HG02884 (cell line): Measurements from ENCODE around the gene POLR3B.
"Not testable (repeated sequence)": the region's sequence is repeated elsewhere in the genome, so short reads cannot be mapped to it uniquely, and the experiment has no call there.

Source experiments
- ATAC-seq: cut with Tn5 transposase; IDR thresholded peaks from one replicate; pipeline ENCODE4 v1.9.1; 2021; ENCODE audit warnings: mild to moderate bottlenecking, moderate library complexity; ENCODE audit not compliant: unreplicated experiment

Gene POLR3B

DNA sequence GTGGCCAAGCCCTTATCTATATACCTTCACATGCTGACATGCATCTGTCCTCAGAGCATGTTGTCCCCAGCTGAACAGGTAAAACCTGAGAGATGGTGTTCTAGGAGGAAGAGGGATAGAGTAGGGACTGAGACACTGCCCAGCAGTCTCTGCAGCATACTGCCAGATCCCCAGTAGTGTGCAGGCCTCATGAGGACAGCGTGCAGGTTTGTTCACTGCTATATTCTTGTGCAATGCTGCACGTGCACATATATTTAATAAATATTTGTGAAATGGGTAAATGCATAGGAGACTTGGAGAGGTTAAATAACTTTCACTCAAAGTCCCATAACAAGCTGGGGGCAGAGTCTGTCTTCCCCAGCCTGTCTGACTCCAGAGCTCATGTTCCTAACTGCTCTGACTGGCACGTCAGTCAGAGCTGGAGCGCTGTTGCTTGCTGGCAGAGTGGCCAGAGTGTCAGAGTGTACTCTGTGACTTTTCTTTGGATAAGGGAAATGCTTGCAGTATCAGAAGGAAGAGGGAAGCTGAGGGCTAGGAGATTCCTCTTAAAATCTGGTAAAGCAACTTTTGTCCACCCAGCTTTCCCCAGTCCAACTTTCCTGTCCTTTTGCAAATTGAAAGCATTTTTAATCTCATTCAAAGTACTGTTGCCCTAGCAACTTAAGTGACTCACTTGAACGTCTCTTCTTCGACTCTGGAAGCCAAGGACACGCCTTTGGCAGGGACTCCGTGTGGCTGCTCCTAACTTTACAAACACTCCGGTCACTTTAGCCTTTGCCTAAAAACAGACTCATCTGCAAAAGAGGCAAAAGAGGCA, 14.9 kb upstream of the POLR3B start:
- ATAC-seq: no peak

DNA sequence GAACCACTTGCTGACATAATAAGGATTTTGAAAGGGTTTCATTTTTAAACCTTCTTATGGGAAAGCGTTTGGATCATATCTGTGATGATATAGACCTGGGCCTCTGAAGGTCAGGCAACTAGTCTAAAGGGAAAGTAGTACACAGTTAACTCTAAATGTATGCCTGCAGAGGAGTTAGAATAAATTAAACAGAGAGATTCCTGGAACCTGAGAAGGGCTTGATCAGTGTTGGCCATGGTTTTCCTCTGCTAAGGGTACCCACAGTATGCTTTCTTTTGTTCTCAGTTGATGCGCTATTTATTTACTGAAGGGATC, 14.4 kb upstream of the POLR3B start:
- no peak for ATAC-seq

GRCh38 chr12:106344131-106344530, 13.4 kb upstream of the POLR3B start:
- ATAC-seq: no peak

DNA sequence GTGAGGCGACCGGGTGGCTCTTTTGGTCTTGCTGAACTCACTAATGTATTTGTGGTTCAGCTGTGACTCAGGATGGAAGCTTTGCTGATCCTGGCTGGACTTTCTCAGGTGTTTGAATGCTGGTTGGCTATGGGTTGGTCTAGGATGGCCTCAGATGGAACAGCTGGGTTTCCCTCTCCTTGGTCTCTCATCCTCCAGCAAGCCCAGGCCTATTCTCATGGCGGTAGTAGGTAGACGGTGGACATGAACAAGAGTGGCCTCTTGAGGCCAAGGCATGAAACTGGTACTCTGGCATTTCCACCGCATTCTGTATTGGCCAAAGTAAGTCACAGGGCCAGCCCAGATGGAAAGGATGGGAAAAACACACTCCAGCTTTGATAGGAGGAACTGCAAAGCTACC, 11.8 kb upstream of the POLR3B start:
- no peak for ATAC-seq

GRCh38 chr12:106348411-106348810, 9.1 kb upstream of the POLR3B start:
- ATAC-seq: no peak

- ATAC-seq: no peak
Measured at GRCh38 chr12:106353175-106353574, 4.4 kb upstream of the POLR3B start.

DNA sequence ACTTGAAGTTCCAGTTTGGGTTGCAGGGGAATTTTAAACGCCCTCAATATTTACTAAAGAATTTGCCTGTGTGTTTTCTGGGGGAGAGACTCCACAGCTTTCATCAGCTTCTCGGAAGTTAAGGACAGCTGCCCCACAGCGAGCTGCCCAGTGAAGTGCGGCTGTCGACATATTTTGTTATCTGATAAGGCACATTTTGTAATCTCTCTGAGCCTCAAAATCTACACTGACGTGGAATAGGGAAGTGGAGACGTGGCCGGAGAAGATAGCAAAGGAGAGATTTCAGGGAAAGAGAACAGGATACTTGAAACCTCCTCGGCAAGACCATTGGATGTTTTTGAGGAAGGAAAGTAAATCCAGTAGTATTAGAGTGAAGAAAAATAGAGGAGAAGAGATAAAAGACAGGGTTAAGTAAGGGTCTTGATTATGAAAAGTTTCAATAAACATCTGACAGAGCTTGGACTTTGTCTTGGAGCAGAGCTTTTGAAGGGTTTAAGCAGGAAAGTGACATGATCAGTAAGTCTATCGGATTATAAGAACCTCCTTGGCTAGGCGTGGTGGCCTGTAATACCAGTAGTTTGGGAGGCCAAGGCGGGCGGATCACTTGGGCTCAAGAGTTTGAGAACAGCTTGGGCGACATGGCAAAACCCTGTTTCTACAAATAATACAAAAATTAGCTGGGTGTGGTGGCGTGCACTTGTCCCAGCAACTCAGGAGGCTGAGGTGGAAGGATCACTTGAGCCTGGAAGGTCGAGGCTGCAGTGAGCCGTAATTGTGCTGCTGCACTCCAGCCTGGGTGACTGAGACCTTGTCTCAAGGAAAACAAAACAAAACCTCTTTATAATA, 1.1 kb downstream of the POLR3B start:
- peak; percentile 12 for ATAC-seq

DNA sequence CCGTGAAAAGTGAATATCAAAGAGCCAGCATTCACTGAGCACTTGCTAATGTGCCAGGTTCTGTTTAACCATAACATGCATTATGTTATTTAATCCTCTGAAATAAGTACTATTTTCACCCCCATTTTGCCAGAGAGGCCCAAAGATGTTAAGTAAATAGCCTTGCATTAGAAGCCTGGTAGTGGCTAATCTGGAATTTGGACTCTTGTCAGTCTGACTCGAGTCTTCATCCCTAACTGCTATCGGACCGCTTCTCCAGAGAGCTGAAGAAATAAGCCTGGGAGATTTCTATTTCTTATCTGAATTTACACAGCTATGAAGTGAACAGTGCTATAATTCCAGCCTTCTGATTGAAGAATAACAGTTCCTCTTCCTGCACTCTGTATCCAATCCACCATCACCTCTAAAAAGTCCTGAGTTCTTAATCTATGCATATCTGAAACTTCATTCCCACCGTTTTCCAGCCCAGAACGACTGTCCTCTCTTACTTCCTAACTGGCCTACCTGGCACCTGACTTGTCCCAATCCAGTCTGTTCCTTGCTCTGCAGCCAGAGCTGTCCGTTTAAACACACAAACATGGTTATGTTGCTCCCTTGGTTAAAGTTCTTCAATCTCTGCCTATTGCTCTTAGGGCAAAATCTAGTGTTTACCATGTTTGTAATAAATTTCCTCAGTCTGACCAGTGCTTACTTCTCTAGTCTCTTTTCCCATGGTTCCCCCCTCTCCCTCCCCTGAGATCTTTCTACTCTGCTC, 2.3 kb downstream of the POLR3B start:
- ATAC-seq: no peak

DNA sequence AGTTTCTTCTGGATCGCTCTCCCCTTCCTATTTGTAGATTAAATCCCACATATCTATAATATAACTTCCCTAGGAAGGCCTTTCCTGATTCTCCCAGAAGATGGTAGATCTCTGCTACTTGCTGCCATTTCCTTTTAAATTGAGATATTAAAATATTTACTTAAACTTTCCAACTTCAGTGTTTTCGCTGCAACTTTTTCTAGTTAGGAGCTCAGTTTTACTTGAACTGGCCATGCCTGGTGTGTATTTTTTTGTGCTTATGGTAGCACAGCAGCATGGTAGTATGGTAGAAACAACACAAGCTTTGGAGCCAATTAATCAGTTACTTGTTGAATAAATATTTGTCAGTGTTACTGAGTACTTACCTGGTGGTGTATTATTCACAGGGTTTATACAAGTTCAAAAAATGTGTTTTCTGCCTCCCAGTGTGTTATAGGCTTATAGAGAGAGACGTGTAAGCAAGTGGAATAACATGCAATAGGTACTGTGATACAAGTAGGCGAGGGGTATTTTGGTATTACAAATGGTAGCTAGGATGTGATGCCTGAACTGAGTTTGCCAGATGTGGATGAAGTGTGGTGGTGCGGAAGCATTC, 2.9 kb downstream of the POLR3B start:
- ATAC-seq: no peak

GRCh38 chr12:106362971-106363370, 5.4 kb downstream of the POLR3B start:
- ATAC-seq: no peak

GRCh38 chr12:106364261-106364660, 6.7 kb downstream of the POLR3B start:
- no peak for ATAC-seq

GRCh38 chr12:106369624-106370346, 12.2 kb downstream of the POLR3B start:
- ATAC-seq: no peak

- ATAC-seq: no peak
Measured at GRCh38 chr12:106378788-106379187, 21.2 kb downstream of the POLR3B start.

DNA sequence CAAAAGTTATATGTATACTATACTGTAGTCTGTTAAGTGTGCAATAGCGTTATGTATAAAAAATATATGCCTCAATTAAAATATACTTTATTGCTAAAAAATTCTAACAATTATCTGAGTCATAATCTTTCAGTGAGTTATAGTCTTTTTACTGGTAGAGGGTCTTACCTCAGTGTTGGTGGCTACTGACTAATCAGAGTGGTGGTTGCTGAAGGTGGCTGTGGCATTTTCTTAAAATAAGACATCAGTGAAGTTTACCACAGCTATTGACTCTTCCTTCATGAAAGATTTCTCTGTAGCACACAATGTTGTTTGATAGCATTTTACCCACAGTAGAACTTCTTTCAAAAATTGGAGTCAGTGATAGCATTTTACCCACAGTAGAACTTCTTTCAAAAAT, 23.4 kb downstream of the POLR3B start:
- ATAC-seq: no peak

DNA sequence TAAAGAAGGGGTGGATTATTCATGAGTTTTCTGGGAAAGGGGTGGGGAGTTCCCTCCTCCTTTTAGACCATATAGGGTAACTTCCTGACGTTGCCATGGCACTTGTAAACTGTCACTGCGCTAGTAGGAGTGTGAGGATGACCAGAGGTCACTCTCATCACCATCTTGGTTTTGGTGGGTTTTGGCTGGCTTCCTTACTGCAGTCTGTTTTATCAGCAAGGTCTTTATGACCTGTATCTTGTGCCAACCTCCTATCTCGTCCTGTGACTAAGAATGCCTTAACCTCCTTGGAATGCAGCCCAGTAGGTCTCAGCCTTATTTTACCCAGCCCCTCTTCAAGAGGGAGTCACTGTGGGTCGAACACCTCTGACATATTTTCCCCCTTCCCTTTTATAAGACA, 24.3 kb downstream of the POLR3B start:
- not testable (repeated sequence) for ATAC-seq

DNA sequence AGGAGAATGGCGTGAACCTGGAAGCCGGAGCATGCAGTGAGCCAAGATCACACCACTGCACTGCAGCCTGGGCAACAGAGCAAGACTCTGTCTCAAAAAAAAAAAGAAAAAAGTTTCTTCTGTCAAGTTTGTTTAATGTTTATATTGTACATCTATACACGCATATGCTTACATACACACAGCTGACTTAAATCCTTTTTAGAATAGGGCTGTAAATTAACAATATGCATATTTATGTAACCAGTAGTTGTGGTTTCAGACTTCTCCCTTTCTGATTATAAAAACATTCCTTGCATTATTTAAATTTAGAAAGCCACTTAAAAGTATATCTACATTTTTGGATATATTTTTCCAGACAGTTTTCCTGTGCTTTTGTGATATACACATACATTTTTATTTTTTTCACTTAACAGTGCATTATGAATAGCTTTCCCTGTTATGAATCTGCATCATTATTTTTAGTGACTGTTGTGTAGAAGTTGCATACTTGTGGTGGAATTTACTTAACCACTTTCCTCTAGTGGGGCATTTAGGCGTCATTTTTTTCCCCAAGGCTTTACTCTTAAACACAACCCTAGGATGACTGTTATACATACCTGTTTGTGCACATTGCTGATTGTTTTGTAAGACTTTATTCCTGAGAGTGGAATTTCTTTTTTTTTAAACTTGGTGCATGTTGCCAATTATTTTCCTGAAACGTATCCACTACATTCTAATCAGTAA, 29.4 kb downstream of the POLR3B start:
- ATAC-seq: no peak

- ATAC-seq: no peak
Measured at GRCh38 chr12:106387848-106388377, 30.4 kb downstream of the POLR3B start.

GRCh38 chr12:106389151-106389550, 31.6 kb downstream of the POLR3B start:
- no peak for ATAC-seq

DNA sequence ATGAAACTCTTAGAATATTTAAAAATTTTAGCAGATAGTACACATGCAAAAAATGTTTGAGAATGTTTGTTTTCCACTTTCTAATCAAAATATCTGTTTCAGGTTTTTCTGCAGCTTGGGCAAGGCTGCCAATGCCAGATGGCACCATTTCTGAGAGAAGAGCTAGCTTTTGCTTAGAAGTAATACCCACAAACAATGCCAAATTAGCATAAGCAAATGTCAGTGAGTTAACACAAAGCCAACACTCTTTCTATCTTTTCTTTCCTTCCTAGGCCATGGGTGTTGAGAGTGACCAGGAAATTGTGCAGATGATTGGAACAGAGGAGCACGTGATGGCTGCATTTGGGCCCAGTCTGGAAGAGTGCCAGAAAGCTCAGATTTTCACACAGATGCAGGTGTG, 35.2 kb downstream of the POLR3B start:
- no peak for ATAC-seq

- no peak for ATAC-seq
Measured at GRCh38 chr12:106409878-106410277, 52.3 kb downstream of the POLR3B start.
